ENCODE results near the gene NAXE.
A peak's percentile ranks its signal among the peaks of the same experiment; 100 is the strongest.
"Not testable (repeated sequence)": the region's sequence is repeated elsewhere in the genome, so short reads cannot be mapped to it uniquely, and the experiment has no call there.

The NAXE gene

GRCh38 chr1:156591432-156592157 is at the start of gene NAXE:
NAXE (plus strand) TSS chr1:156591776; CDS start chr1:156591805, 29 bp downstream.
- ATAC-seq, result peak; percentile 95
- peak within 1 kb of the TSS; percentile 68 for H3K4me3 Mint-ChIP-seq

GRCh38 chr1:156543066-156543465 is 48.5 kb upstream of the NAXE start:
- H3K9me3 Mint-ChIP-seq, result no peaks in the 10 kb centered on the region
- ATAC-seq (no peak), DNase-seq (ENCODE audit: low spot score in 2 of 2) (no peak)
- H3K36me3 Mint-ChIP-seq, result no peaks in the 10 kb centered on the region
- peaks cover 7% of the 10 kb centered on the region for H3K4me1 Mint-ChIP-seq
- peak overlapping the region; percentile 10 for H3K27ac Mint-ChIP-seq
- no peak overlapping the region for H3K4me3 Mint-ChIP-seq

More at GRCh38 chr1:156591432-156592157, at the start of gene NAXE:
- H3K27ac Mint-ChIP-seq, result peak within 1 kb of the TSS; percentile 81
- H3K36me3 Mint-ChIP-seq, result peaks cover 39% of the 10 kb centered on the region
- peaks cover 26% of the 10 kb centered on the region for H3K4me1 Mint-ChIP-seq
- no peaks in the 10 kb centered on the region for H3K9me3 Mint-ChIP-seq
- peak; percentile 63 to 81 for DNase-seq (ENCODE audit: low spot score in 2 of 2)

GRCh38 chr1:156544592-156545102 is 46.9 kb upstream of the NAXE start:
- ATAC-seq (no peak), DNase-seq (ENCODE audit: low spot score in 2 of 2) (no peak)
- Mint-ChIP-seq H3K36me3 (no peaks in the 10 kb centered on the region), H3K27ac (peak overlapping the region; percentile 10), H3K9me3 (no peaks in the 10 kb centered on the region), H3K4me1 (no peaks in the 10 kb centered on the region), H3K4me3 (no peak overlapping the region)

GRCh38 chr1:156546267-156546666 is 45.3 kb upstream of the NAXE start:
- Mint-ChIP-seq H3K4me1 (no peaks in the 10 kb centered on the region), H3K4me3 (no peak overlapping the region), H3K36me3 (no peaks in the 10 kb centered on the region), H3K27ac (peak overlapping the region; percentile 63), H3K9me3 (no peaks in the 10 kb centered on the region)
- ATAC-seq, result no peak
- DNase-seq (ENCODE audit: low spot score in 2 of 2), result no peak

GRCh38 chr1:156547434-156547833 is 44.1 kb upstream of the NAXE start:
- DNase-seq (ENCODE audit: low spot score in 2 of 2), result no peak
- H3K9me3 Mint-ChIP-seq, result no peaks in the 10 kb centered on the region
- no peak overlapping the region for H3K27ac Mint-ChIP-seq
- H3K4me3 Mint-ChIP-seq, result no peak overlapping the region
- no peak for ATAC-seq
- H3K36me3 Mint-ChIP-seq, result no peaks in the 10 kb centered on the region
- peaks cover 5% of the 10 kb centered on the region for H3K4me1 Mint-ChIP-seq

- peaks cover 6% of the 10 kb centered on the region for H3K4me1 Mint-ChIP-seq
- no peak overlapping the region for H3K27ac Mint-ChIP-seq
- no peak overlapping the region for H3K4me3 Mint-ChIP-seq
- ATAC-seq, result no peak
- DNase-seq (ENCODE audit: low spot score in 2 of 2), result no peak
- no peaks in the 10 kb centered on the region for H3K9me3 Mint-ChIP-seq
- H3K36me3 Mint-ChIP-seq, result no peaks in the 10 kb centered on the region
These were observed 43.6 kb upstream of the NAXE start for GRCh38 chr1:156547982-156548381.

GRCh38 chr1:156549390-156549789 is 42.2 kb upstream of the NAXE start:
- DNase-seq (ENCODE audit: low spot score in 2 of 2), result no peak
- Mint-ChIP-seq H3K9me3 (no peaks in the 10 kb centered on the region), H3K36me3 (no peaks in the 10 kb centered on the region), H3K4me1 (peaks cover 11% of the 10 kb centered on the region), H3K4me3 (no peak overlapping the region), H3K27ac (no peak overlapping the region)
- no peak for ATAC-seq

GRCh38 chr1:156549831-156550230 is 41.7 kb upstream of the NAXE start:
- Mint-ChIP-seq H3K9me3 (no peaks in the 10 kb centered on the region), H3K27ac (no peak overlapping the region), H3K4me1 (peaks cover 11% of the 10 kb centered on the region), H3K4me3 (no peak overlapping the region), H3K36me3 (no peaks in the 10 kb centered on the region)
- ATAC-seq, result no peak
- DNase-seq (ENCODE audit: low spot score in 2 of 2), result no peak

GRCh38 chr1:156550346-156550745 is 41.2 kb upstream of the NAXE start:
- Mint-ChIP-seq H3K27ac (no peak overlapping the region), H3K4me3 (no peak overlapping the region), H3K4me1 (peaks cover 11% of the 10 kb centered on the region), H3K36me3 (no peaks in the 10 kb centered on the region), H3K9me3 (no peaks in the 10 kb centered on the region)
- ATAC-seq (no peak), DNase-seq (ENCODE audit: low spot score in 2 of 2) (no peak)

GRCh38 chr1:156551066-156551643 is 40.4 kb upstream of the NAXE start:
- DNase-seq (ENCODE audit: low spot score in 2 of 2) (no peak), ATAC-seq (no peak)
- Mint-ChIP-seq H3K9me3 (no peaks in the 10 kb centered on the region), H3K27ac (no peak overlapping the region), H3K4me3 (no peak overlapping the region), H3K4me1 (peaks cover 11% of the 10 kb centered on the region), H3K36me3 (no peaks in the 10 kb centered on the region)

- DNase-seq (ENCODE audit: low spot score in 2 of 2) (no peak), ATAC-seq (peak; percentile 43)
- no peaks in the 10 kb centered on the region for H3K36me3 Mint-ChIP-seq
- no peak overlapping the region for H3K27ac Mint-ChIP-seq
- H3K4me3 Mint-ChIP-seq, result no peak overlapping the region
- no peaks in the 10 kb centered on the region for H3K9me3 Mint-ChIP-seq
- peaks cover 11% of the 10 kb centered on the region for H3K4me1 Mint-ChIP-seq
These were observed 39.7 kb upstream of the NAXE start for GRCh38 chr1:156551869-156552268.

GRCh38 chr1:156552518-156552917 is 39.1 kb upstream of the NAXE start:
- no peaks in the 10 kb centered on the region for H3K9me3 Mint-ChIP-seq
- H3K27ac Mint-ChIP-seq, result no peak overlapping the region

GRCh38 chr1:156552937-156553336 is 38.6 kb upstream of the NAXE start:
- not testable (repeated sequence) for H3K27ac Mint-ChIP-seq; H3K36me3 Mint-ChIP-seq; DNase-seq (ENCODE audit: low spot score in 2 of 2); H3K9me3 Mint-ChIP-seq; H3K4me3 Mint-ChIP-seq
- ATAC-seq, result peak; percentile 47
- H3K4me1 Mint-ChIP-seq, result peaks cover 11% of the 10 kb centered on the region

More at GRCh38 chr1:156552518-156552917, 39.1 kb upstream of the NAXE start:
- Mint-ChIP-seq H3K36me3 (no peaks in the 10 kb centered on the region), H3K4me1 (peaks cover 11% of the 10 kb centered on the region), H3K4me3 (no peak overlapping the region)
- DNase-seq (ENCODE audit: low spot score in 2 of 2) (no peak), ATAC-seq (no peak)

- Mint-ChIP-seq H3K36me3 (no peaks in the 10 kb centered on the region), H3K4me3 (no peak overlapping the region), H3K27ac (peak overlapping the region; percentile 30), H3K9me3 (no peaks in the 10 kb centered on the region), H3K4me1 (peaks cover 11% of the 10 kb centered on the region)
- no peak for ATAC-seq
- no peak for DNase-seq (ENCODE audit: low spot score in 2 of 2)
These were observed 37.6 kb upstream of the NAXE start for GRCh38 chr1:156553860-156554485.

GRCh38 chr1:156554971-156555370 is 36.6 kb upstream of the NAXE start:
- Mint-ChIP-seq H3K9me3 (no peaks in the 10 kb centered on the region), H3K36me3 (no peaks in the 10 kb centered on the region), H3K4me3 (no peak overlapping the region), H3K27ac (no peak overlapping the region), H3K4me1 (peaks cover 11% of the 10 kb centered on the region)
- no peak for DNase-seq (ENCODE audit: low spot score in 2 of 2)
- ATAC-seq, result no peak

- Mint-ChIP-seq H3K4me3 (no peak overlapping the region), H3K36me3 (no peaks in the 10 kb centered on the region), H3K27ac (peak overlapping the region; percentile 16), H3K4me1 (peaks cover 11% of the 10 kb centered on the region), H3K9me3 (no peaks in the 10 kb centered on the region)
- ATAC-seq, result no peak
- DNase-seq (ENCODE audit: low spot score in 2 of 2), result no peak
These were observed 35.9 kb upstream of the NAXE start for GRCh38 chr1:156555715-156556114.

Measured in stimulated activated effector memory CD8-positive, alpha-beta T cell treated with anti-CD3 and anti-CD28 coated beads, Interleukin-12 subunit alpha, Interleukin-12 subunit beta, amount 100 ng/mL, for 72 hours (primary cell).